ENCODE results near the gene OSBPL3. TPM values are rescaled to one million over a fixed set of nuclear protein-coding genes. Genes with fewer than 3 reads are reported as not detected.

OSBPL3 gene
- polyA plus RNA-seq, 1 donor (not counting 4 experiments of a cell fraction or from before 2014, with no cell fraction given) = 34.0 TPM

- Histone ChIP-seq H4K20me1 (ENCODE audit: control insufficient read depth, extremely low read depth, insufficient read depth, low read length) (no peaks in the 10 kb centered on the region), H3K9me3 (ENCODE audit: control insufficient read depth, low read depth, low read length) (no peaks in the 10 kb centered on the region), H3K36me3 (ENCODE audit: control insufficient read depth in 2 of 2, extremely low read depth in 1 of 2, insufficient read depth in 2 of 2, low read length in 2 of 2) (no peaks in the 10 kb centered on the region), H2AFZ (ENCODE audit: control insufficient read depth, low read length) (no peak overlapping the region), H3K79me2 (ENCODE audit: control insufficient read depth, insufficient read depth, low read length) (peaks cover 91% of the 10 kb centered on the region), H3K4me1 (ENCODE audit: control insufficient read depth, extremely low read depth, insufficient read depth, low read length) (peaks cover 29% of the 10 kb centered on the region), H3K27me3 (ENCODE audit: control insufficient read depth, extremely low read depth, insufficient read depth, low read length) (no peaks in the 10 kb centered on the region), H3K27ac (ENCODE audit: control insufficient read depth, insufficient read depth, low read length) (no peak overlapping the region), H3K9ac (ENCODE audit: control insufficient read depth, extremely low read depth, insufficient read depth, low read length) (no peak overlapping the region), H3K4me3 (ENCODE audit: control insufficient read depth in 2 of 3, extremely low read depth in 1 of 3, insufficient read depth in 2 of 3, low read depth in 1 of 3, low read length in 3 of 3) (no peak overlapping the region), H3K4me2 (ENCODE audit: control insufficient read depth, extremely low read depth, insufficient read depth, low read depth, low read length) (no peak overlapping the region), H3K9me1 (ENCODE audit: control insufficient read depth, extremely low read depth, insufficient read depth, low read length) (peaks cover 3% of the 10 kb centered on the region)
- no peak for FAIRE-seq
- dilution Hi-C loops (cut with MboI; ENCODE audit: extremely low pct_ligation_motif_present, low sequenced_read_pairs) = no loop called here
- no peak for DNase-seq (ENCODE audit: low read depth, low spot score)
- TF ChIP-seq EZH2 (IDR thresholded peaks at IDR 0.05; ENCODE audit: low read length) (no peak), CTCF (optimal IDR thresholded peaks at IDR 0.05 in 1 of 3, IDR thresholded peaks at IDR 0.05 in 1 of 3, conservative IDR thresholded peaks at IDR 0.05 in 1 of 3; ENCODE audit: extremely low read depth in 1 of 3, insufficient read depth in 2 of 3, low read length in 3 of 3) (no peak)
Observed at GRCh38 chr7:24932389-24932788, 47.6 kb downstream of the OSBPL3 start.

- Histone ChIP-seq H3K9me3 (ENCODE audit: control insufficient read depth, low read depth, low read length) (no peaks in the 10 kb centered on the region), H3K4me2 (ENCODE audit: control insufficient read depth, extremely low read depth, insufficient read depth, low read depth, low read length) (no peak overlapping the region), H2AFZ (ENCODE audit: control insufficient read depth, low read length) (no peak overlapping the region), H3K4me1 (ENCODE audit: control insufficient read depth, extremely low read depth, insufficient read depth, low read length) (peaks cover 33% of the 10 kb centered on the region), H3K27me3 (ENCODE audit: control insufficient read depth, extremely low read depth, insufficient read depth, low read length) (no peaks in the 10 kb centered on the region), H4K20me1 (ENCODE audit: control insufficient read depth, extremely low read depth, insufficient read depth, low read length) (no peaks in the 10 kb centered on the region), H3K9me1 (ENCODE audit: control insufficient read depth, extremely low read depth, insufficient read depth, low read length) (peaks cover 3% of the 10 kb centered on the region), H3K27ac (ENCODE audit: control insufficient read depth, insufficient read depth, low read length) (no peak overlapping the region), H3K79me2 (ENCODE audit: control insufficient read depth, insufficient read depth, low read length) (peaks cover 88% of the 10 kb centered on the region), H3K9ac (ENCODE audit: control insufficient read depth, extremely low read depth, insufficient read depth, low read length) (no peak overlapping the region), H3K4me3 (ENCODE audit: control insufficient read depth in 2 of 3, extremely low read depth in 1 of 3, insufficient read depth in 2 of 3, low read depth in 1 of 3, low read length in 3 of 3) (no peak overlapping the region), H3K36me3 (ENCODE audit: control insufficient read depth in 2 of 2, extremely low read depth in 1 of 2, insufficient read depth in 2 of 2, low read length in 2 of 2) (no peaks in the 10 kb centered on the region)
- DNase-seq (ENCODE audit: low read depth, low spot score) (no peak), FAIRE-seq (no peak)
- TF ChIP-seq EZH2 (IDR thresholded peaks at IDR 0.05; ENCODE audit: low read length) (no peak), CTCF (optimal IDR thresholded peaks at IDR 0.05 in 1 of 3, IDR thresholded peaks at IDR 0.05 in 1 of 3, conservative IDR thresholded peaks at IDR 0.05 in 1 of 3; ENCODE audit: extremely low read depth in 1 of 3, insufficient read depth in 2 of 3, low read length in 3 of 3) (no peak)
- dilution Hi-C loops (cut with MboI; ENCODE audit: extremely low pct_ligation_motif_present, low sequenced_read_pairs) = no loop called here
Observed at GRCh38 chr7:24931844-24932243, 48.1 kb downstream of the OSBPL3 start.
